ENCODE measurements around the gene EXTL2. TPM values are rescaled to one million over a fixed set of nuclear protein-coding genes. Genes with fewer than 3 reads are reported as not detected.
A peak's percentile ranks its signal among the peaks of the same experiment; 100 is the strongest.

The EXTL2 gene
- total and polyA plus RNA-seq, 9 of the 15 experiments (the other 6 are each of a cell fraction or from before 2014, with no cell fraction given), result 8.5 to 40.7 (median 26.0) TPM

DNA sequence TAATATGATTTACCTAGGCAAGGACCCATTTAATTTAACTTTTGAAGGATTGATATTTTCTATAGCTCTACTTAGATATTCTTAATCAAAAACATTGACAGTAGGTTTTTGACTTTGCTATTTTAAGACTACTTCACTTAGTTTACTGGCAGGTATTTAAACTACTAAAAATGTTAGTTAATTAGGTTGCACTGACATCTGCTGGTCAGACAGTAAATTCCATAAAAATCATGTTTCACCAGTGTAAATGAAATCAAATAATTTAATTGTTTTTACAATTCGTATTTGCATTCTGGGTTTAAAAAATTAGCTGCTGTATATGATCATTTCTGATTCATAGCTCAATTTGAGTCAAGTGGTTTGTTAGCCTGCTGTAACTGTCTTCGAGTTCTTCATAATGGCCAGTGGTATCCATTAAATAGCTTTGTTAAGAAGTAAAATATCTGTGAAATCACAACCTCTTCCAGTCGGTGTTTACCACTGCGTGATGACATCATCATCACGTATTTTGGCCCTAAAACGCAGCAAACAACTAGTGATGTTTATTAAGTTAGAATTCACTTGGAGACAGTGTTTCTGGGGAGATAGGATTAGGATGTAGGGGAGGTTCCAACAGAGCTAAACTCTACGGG is 26.2 kb downstream of the EXTL2 start (continued):
- 0 out of 2 replicates have a peak, but pooled peaks have one; percentile 32 for TF ChIP-seq TEAD4 (IDR thresholded peaks at IDR 0.05; ENCODE audit: low read length)
- TF ChIP-seq TEAD4 (CRISPR knock-in tag; IDR thresholded peaks at IDR 0.05; ENCODE audit: borderline replicate concordance), result no peak
- no peak for TF ChIP-seq ZNF143 (CRISPR knock-in tag; IDR thresholded peaks at IDR 0.05)
- no peak for TF ChIP-seq HDAC6 (IDR thresholded peaks at IDR 0.05; ENCODE audit: low read depth, low read length)
- 0 out of 2 replicates have a peak, but pooled peaks have one; percentile 13 for TF ChIP-seq KLF16 (IDR thresholded peaks at IDR 0.05)
- TF ChIP-seq USF2 (CRISPR knock-in tag; IDR thresholded peaks at IDR 0.05), result no peak

DNA sequence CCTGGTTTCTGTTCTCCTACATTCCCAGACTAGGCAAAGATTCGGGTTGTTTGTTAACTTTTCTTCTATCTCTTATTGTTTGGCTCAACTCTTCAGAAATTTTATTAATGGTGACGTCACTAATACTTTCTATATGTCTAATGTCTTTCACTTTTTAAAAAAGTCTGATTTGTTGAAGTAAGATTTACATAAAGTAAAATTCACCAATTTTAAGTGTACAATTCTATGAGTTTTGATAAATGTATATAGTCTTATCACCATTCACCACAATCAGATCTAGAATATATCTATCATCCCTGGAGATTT is 27.8 kb downstream of the EXTL2 start:
- POLR2A ChIA-PET, result interaction anchor here (0.7 kb wide), 1 partner anchor 160 kb away, joined by 4 read pairs; no protein-coding TSS in a partner anchor
- Histone ChIP-seq H3K36me3 (ENCODE audit: control insufficient read depth, insufficient read depth, low read length) (no peaks in the 10 kb centered on the region), H3K4me2 (ENCODE audit: insufficient read depth, low read length) (no peak overlapping the region), H2AFZ (ENCODE audit: low read depth, low read length) (no peak overlapping the region), H3K79me2 (ENCODE audit: control insufficient read depth, insufficient read depth, low read length) (no peaks in the 10 kb centered on the region), H3K4me3 (no peak overlapping the region), H3K27me3 (ENCODE audit: control insufficient read depth in 2 of 2, insufficient read depth in 2 of 2, low read length in 2 of 2) (no peaks in the 10 kb centered on the region), H3K27ac (ENCODE audit: extremely low read depth, low read depth, low read length) (no peak overlapping the region), H3K4me1 (replicated peaks in 1 of 2; ENCODE audit: control insufficient read depth in 2 of 2, insufficient read depth in 2 of 2, low read length in 2 of 2) (no peaks in the 10 kb centered on the region), H3K9ac (ENCODE audit: insufficient read depth in 1 of 2, low read depth in 2 of 2, low read length in 2 of 2) (no peak overlapping the region), H3K9me3 (replicated peaks; ENCODE audit: control insufficient read depth, insufficient read depth, low read depth, low read length) (no peaks in the 10 kb centered on the region), H4K20me1 (replicated peaks; ENCODE audit: control insufficient read depth, insufficient read depth, low read length) (no peaks in the 10 kb centered on the region), H3K9me1 (ENCODE audit: control insufficient read depth, insufficient read depth, low read length) (no peaks in the 10 kb centered on the region)
- 38% methylated on average over 2 of the region's 2 CpGs for WGBS (ENCODE audit: insufficient coverage, low coverage, missing lambda C conversion rate)
- intact Hi-C loops (cut with micrococcal nuclease), result loop anchor here (1.0 to 5.0 kb wide), 4 partner anchors 32 to 325 kb away; no protein-coding TSS in a partner anchor
- ATAC-seq (no peak), DNase-seq (ENCODE audit: extremely low read depth in 1 of 4, low spot score in 3 of 4) (no peak), FAIRE-seq (no peak)
- TF ChIP-seq NR3C1 (CRISPR knock-in tag; IDR thresholded peaks at IDR 0.05) (no peak), ARID2 (IDR thresholded peaks at IDR 0.05) (no peak), HMG20A (CRISPR knock-in tag; conservative IDR thresholded peaks at IDR 0.05) (no peak), MTA2 (IDR thresholded peaks at IDR 0.05; ENCODE audit: low read depth) (no peak), MCM7 (IDR thresholded peaks at IDR 0.05) (no peak), KAT8 (IDR thresholded peaks at IDR 0.05; ENCODE audit: low read depth) (no peak), PCBP2 (IDR thresholded peaks at IDR 0.05; ENCODE audit: low read depth, low read length, poor library complexity, severe bottlenecking) (no peak), FOXP1 (CRISPR knock-in tag; IDR thresholded peaks at IDR 0.05) (no peak), ELF4 (CRISPR knock-in tag; IDR thresholded peaks at IDR 0.05) (no peak), LARP7 (IDR thresholded peaks at IDR 0.05) (no peak), E2F3 (CRISPR knock-in tag; IDR thresholded peaks at IDR 0.05) (no peak), RFX1 (IDR thresholded peaks at IDR 0.05) (no peak), ZNF507 (tag; conservative IDR thresholded peaks at IDR 0.05) (no peak), ARID3A (IDR thresholded peaks at IDR 0.05; ENCODE audit: borderline replicate concordance, low read depth, low read length) (no peak)
- in situ Hi-C loops (cut with MboI), result loop anchor here (10.0 to 25.0 kb wide), 3 partner anchors 112 to 1062 kb away; no protein-coding TSS in a partner anchor
- BruUV-seq (replicated peaks), result no TSS peak
- CTCF ChIA-PET (ENCODE audit: low intra/inter-chr PET ratio), result interaction anchor here (0.6 to 2.6 kb wide), 6 partner anchors 116 to 1875 kb away, joined by 3 to 12 read pairs (median 5); no protein-coding TSS in a partner anchor
